HepG2 (cell line): Measurements from ENCODE around the gene CHST6. TPM values are rescaled to one million over a fixed set of nuclear protein-coding genes. Genes with fewer than 3 reads are reported as not detected.

Experiments used
- ATAC-seq: fragments of 200-7000 bp; cut with Tn5 transposase; 3 replicates; pipeline ENCODE4 v1.9.1; 2020; ENCODE audit warnings: mild to moderate bottlenecking, moderate library complexity
- BruUV-seq: library from RNA; stranded (reverse); fragments of 400-500 nt; replicated peaks from 2 replicates; lab custom pipeline; 2021; lab: Mats Ljungman, UMichigan
- CTCF ChIA-PET: fragments of 300-600 bp; formaldehyde crosslinking; extraction: SDS; loops from one replicate; lab custom pipeline; 2021; ENCODE audit warnings: low total read pairs, inconsistent platforms, low intra/inter-chr PET ratio; lab: Yijun Ruan, JAX
- POLR2A ChIA-PET: fragments of 350-600 bp; sonication (Branson Sonifier 250); formaldehyde crosslinking; loops from one replicate; lab custom pipeline; 2020; ENCODE audit warnings: antibody characterized with exemption, inconsistent platforms; lab: Yijun Ruan, JAX
- DNase-seq: peaks from one replicate; pipeline ENCODE4 v3.0.0-alpha.2; 2015; ENCODE audit warnings: low spot score
- FAIRE-seq: peaks from 3 replicates; lab custom pipeline; 2011; peaks lifted over from hg19 to GRCh38; lab: Jason Lieb, UNC
- H2AFZ ChIP-seq: one replicate; pipeline ENCODE4 v1.6.1; 2011; ENCODE audit warnings: low read length, inconsistent platforms
- H3K27ac ChIP-seq: fragments of 300-600 bp; 3 replicates; pipeline ENCODE4 v1.8.0; 2011; ENCODE audit warnings: mixed run types, mild to moderate bottlenecking, mixed read lengths, low read length, inconsistent platforms; ENCODE audit not compliant: insufficient read depth; ENCODE audit errors: extremely low read length
- H3K27me3 ChIP-seq, 2 experiments: fragments of 200-600 bp in 1 of 2; 2 replicates in 1 of 2; 3 replicates in 1 of 2; pipeline versions ENCODE4 v1.6.0 to v1.8.0; 2011; ENCODE audit warnings: low read length in 2 of 2, mild to moderate bottlenecking in 2 of 2, moderate library complexity in 2 of 2, inconsistent platforms in 1 of 2; ENCODE audit not compliant: insufficient read depth in 2 of 2, control insufficient read depth in 1 of 2
- H3K36me3 ChIP-seq, 2 experiments: fragments of 200-600 bp in 1 of 2; replicated peaks in 1 of 2; 2 replicates in 1 of 2; 3 replicates in 1 of 2; pipeline versions ENCODE4 v1.5.1 to v1.8.0; 2011; ENCODE audit warnings: low read length in 2 of 2, inconsistent platforms in 1 of 2; ENCODE audit not compliant: insufficient read depth in 2 of 2, control insufficient read depth in 1 of 2
- H3K4me1 ChIP-seq: 2 replicates; pipeline ENCODE4 v1.5.1; 2012; ENCODE audit warnings: low read length, inconsistent platforms; ENCODE audit not compliant: insufficient read depth
- H3K4me2 ChIP-seq: 2 replicates; pipeline ENCODE4 v1.6.0; 2011; ENCODE audit warnings: low read depth, low read length, inconsistent platforms
- H3K4me3 ChIP-seq, 3 experiments: fragments of 200-600 bp in 1 of 3; sonication (generic), shearing (Covaris generic) in 1 of 3; replicated peaks in 1 of 3; 2 replicates each; pipeline ENCODE4 v1.5.1; 2011 to 2016; ENCODE audit warnings: low read length in 3 of 3, inconsistent platforms in 2 of 3, low read depth in 2 of 3, mild to moderate bottlenecking in 2 of 3, control low read depth in 1 of 3, mixed read lengths in 1 of 3; ENCODE audit not compliant: insufficient read depth in 1 of 3
- H3K79me2 ChIP-seq: one replicate; pipeline ENCODE4 v1.6.1; 2011; ENCODE audit warnings: low read length, inconsistent platforms; ENCODE audit not compliant: insufficient read depth
- H3K9ac ChIP-seq: 2 replicates; pipeline ENCODE4 v1.6.0; 2011; ENCODE audit warnings: mild to moderate bottlenecking, low read depth, low read length, inconsistent platforms; ENCODE audit not compliant: insufficient read depth
- H3K9me3 ChIP-seq: 2 replicates; pipeline ENCODE4 v1.5.1; 2012; ENCODE audit warnings: mild to moderate bottlenecking, low read length
- H4K20me1 ChIP-seq: 2 replicates; pipeline ENCODE4 v1.6.0; 2011; ENCODE audit warnings: inconsistent platforms, mild to moderate bottlenecking, low read length, moderate library complexity; ENCODE audit not compliant: insufficient read depth
- ELF4 ChIP-seq: sonication (generic); formaldehyde crosslinking; IDR thresholded peaks from 2 replicates; pipeline ENCODE4 v1.5.0; 2020; ENCODE audit warnings: missing genetic modification reagents, mild to moderate bottlenecking, moderate library complexity, borderline replicate concordance
- FOSL2 ChIP-seq: sonication (generic); formaldehyde crosslinking; IDR thresholded peaks from 2 replicates; pipeline ENCODE4 v1.4.0; 2020; ENCODE audit warnings: missing genetic modification reagents
- FOXA1 ChIP-seq, 2 experiments: fragments of 450-650 bp in 1 of 2; sonication (generic) in 1 of 2; formaldehyde crosslinking in 1 of 2; IDR thresholded peaks; 2 replicates each; pipeline versions ENCODE4 v1.4.0 to v1.6.1; 2016 to 2020; ENCODE audit warnings: missing genetic modification reagents in 1 of 2
- GATAD2A ChIP-seq: IDR thresholded peaks from 2 replicates; pipeline ENCODE4 v1.6.1; 2016
- HNF4A ChIP-seq: sonication (generic); formaldehyde crosslinking; IDR thresholded peaks from 2 replicates; pipeline ENCODE4 v1.4.0; 2020; ENCODE audit warnings: missing genetic modification reagents
- NKX3-1 ChIP-seq: sonication (generic); formaldehyde crosslinking; IDR thresholded peaks from 2 replicates; pipeline ENCODE4 v1.5.0; 2020; ENCODE audit warnings: missing genetic modification reagents
- REPIN1 ChIP-seq: sonication (generic); formaldehyde crosslinking; IDR thresholded peaks from 2 replicates; pipeline ENCODE4 v1.8.0; 2022; ENCODE audit warnings: missing genetic modification reagents, low read depth, mild to moderate bottlenecking, borderline replicate concordance
- RXRA ChIP-seq: sonication (generic); formaldehyde crosslinking; IDR thresholded peaks from 2 replicates; pipeline ENCODE4 v1.5.1; 2020; ENCODE audit warnings: missing genetic modification reagents
- SOX6 ChIP-seq, 2 experiments: fragments of 450-650 bp in 1 of 2; sonication (generic) in 1 of 2; formaldehyde crosslinking in 1 of 2; IDR thresholded peaks; 2 replicates each; pipeline versions ENCODE4 v1.4.0 to v1.6.1; 2017 to 2020; ENCODE audit warnings: antibody characterized with exemption in 1 of 2, mild to moderate bottlenecking in 1 of 2, missing genetic modification reagents in 1 of 2
- ZBTB2 ChIP-seq: sonication (generic); formaldehyde crosslinking; IDR thresholded peaks from 2 replicates; pipeline ENCODE4 v1.8.0; 2022; ENCODE audit warnings: low read depth, missing genetic modification reagents
- ZFY ChIP-seq: sonication (generic); formaldehyde crosslinking; IDR thresholded peaks from 2 replicates; pipeline ENCODE4 v1.4.0; 2020; ENCODE audit warnings: missing genetic modification reagents
- ZNF501 ChIP-seq: sonication (generic); formaldehyde crosslinking; IDR thresholded peaks from 2 replicates; pipeline ENCODE4 v1.5.1; 2020; ENCODE audit warnings: mild to moderate bottlenecking, moderate library complexity, missing genetic modification reagents
- WGBS: methylation state at CpG from one replicate; pipeline ENCODE4 v1.1.6; 2017; ENCODE audit warnings: low lambda C conversion rate; 5-methylcytosine and 5-hydroxymethylcytosine counted together
- in situ Hi-C: cut with HindIII; loops from 2 replicates; pipeline ENCODE4 v1.10.0; 2017; ENCODE audit warnings: low pct_unique_long_range_greater_than_20kb; ENCODE audit not compliant: extremely low pct_ligation_motif_present
- intact Hi-C: fragments of 100-400 bp; cut with micrococcal nuclease; formaldehyde crosslinking; loops from one replicate; pipeline ENCODE4 v1.10.0; 2022; ENCODE audit not compliant: unreplicated experiment
- polyA plus RNA-seq, 8 experiments: library from polyadenylated mRNA; depleted of rRNA in 3 of 8; stranded (reverse) in 7 of 8; unstranded in 1 of 8; fragments of >200 nt; fragmentation: Illumina TruSeq in 4 of 8; extraction: Trizol in 4 of 8; gene quantifications; 2 replicates each; pipeline versions ENCODE4 v1.2.1 to v1.2.3, GENCODE V29; 2011 to 2016; ENCODE audit warnings: low read depth in 4 of 8, missing spikeins in 1 of 8, mixed read lengths in 1 of 8; ENCODE audit not compliant: insufficient read depth in 1 of 8
- total RNA-seq, 5 experiments: library from RNA; depleted of rRNA; stranded (reverse); fragments of >200 nt; fragmentation: Illumina TruSeq; extraction: Trizol; gene quantifications; 2 replicates each; pipeline ENCODE4 v1.2.3, GENCODE V29; 2016; ENCODE audit warnings: low read depth in 1 of 5
- TF ChIP-seq, protein P1 (sequence below): sonication (generic); formaldehyde crosslinking; conservative IDR thresholded peaks from 2 replicates; pipeline ENCODE4 v1.4.0; 2020; ENCODE audit warnings: missing genetic modification reagents

CHST6 gene
- total and polyA plus RNA-seq, 2 of the 13 experiments (the other 11 are each of a cell fraction or from before 2014, with no cell fraction given), result 0.18 to 0.91 TPM

DNA sequence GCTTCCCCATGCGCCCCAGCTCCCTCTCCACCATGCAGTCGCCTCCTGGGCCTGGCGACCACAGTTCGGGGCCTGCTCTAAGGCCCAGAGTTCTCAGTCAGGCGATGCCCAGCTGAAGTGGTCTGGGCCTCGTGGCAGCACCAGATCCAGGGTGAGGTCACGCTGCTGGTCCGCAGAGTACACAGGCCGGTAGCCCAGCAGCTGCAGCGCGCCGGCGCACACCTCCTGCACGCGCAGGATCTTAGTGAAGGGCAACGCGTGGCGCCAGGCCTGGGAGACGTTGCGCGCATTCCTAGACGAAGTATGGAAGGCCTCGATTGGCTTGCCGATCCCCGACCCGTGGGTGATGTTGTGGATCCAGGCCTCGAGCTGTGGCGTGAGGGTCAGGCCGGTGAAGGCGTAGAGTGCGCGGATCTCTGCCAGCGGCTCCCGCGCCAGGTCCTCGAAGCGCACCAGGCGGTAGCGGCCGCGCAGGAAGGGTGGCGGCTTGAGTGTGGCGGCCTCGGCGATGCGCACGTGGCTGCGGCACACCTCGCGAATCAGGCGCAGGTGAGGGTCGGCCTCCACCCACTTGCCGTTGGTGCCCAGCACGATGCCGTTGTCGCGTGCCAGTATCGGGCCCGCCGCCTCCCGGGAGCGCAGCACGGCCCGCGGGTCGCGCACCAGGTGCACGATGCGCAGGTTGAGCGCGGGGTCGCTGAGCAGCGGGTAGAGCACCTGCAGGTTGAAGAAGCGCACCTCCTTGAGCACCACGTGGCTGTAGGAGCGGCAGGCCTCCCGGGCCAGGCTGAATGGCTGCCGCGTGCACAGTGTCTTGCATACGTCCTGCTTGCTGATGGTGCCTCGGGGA, 34.0 kb upstream of the CHST6 start:
- intact Hi-C loops, result no loop called here
- FAIRE-seq, result no peak
- Histone ChIP-seq H3K27ac (no peak overlapping the region), H3K4me1 (peaks cover 18% of the 10 kb centered on the region), H4K20me1 (no peaks in the 10 kb centered on the region), H3K27me3 (peaks cover 0 to 1% of the 10 kb centered on the region in 2 experiments; a peak in 1 of 5 replicates), H3K79me2 (no peaks in the 10 kb centered on the region), H3K4me2 (no peak overlapping the region), H3K36me3 (no peaks in the 10 kb centered on the region), H2AFZ (no peak overlapping the region), H3K9me3 (no peaks in the 10 kb centered on the region), H3K4me3 (no peak overlapping the region), H3K9ac (no peak overlapping the region)
- ChIA-PET CTCF (no interaction called here), POLR2A (interaction anchor here (2.0 kb wide), 1 partner anchor 12 kb away, joined by 8 read pairs; no protein-coding TSS in a partner anchor)
- BruUV-seq, result no TSS peak
- 95% methylated on average over 81 of the region's 81 CpGs for WGBS
- in situ Hi-C loops, result no loop called here
- no peak for TF ChIP-seq ELF4
- TF ChIP-seq ZNF501 (CRISPR knock-in tag), result no peak
- no peak for TF ChIP-seq RXRA (CRISPR knock-in tag)
- TF ChIP-seq ZFY, result 0 out of 2 replicates have a peak, but pooled peaks have one; percentile 19
- no peak for DNase-seq
- no peak for ATAC-seq

GRCh38 chr16:75527825-75528299, 32.6 kb upstream of the CHST6 start:
- peak; percentile 80 for DNase-seq
- Histone ChIP-seq H3K27me3 (peaks cover 0 to 1% of the 10 kb centered on the region in 2 experiments; a peak in 1 of 5 replicates), H4K20me1 (no peaks in the 10 kb centered on the region), H3K9ac (no peak overlapping the region), H3K4me2 (no peak overlapping the region; the same call in 1 of the 2 replicates), H3K79me2 (no peaks in the 10 kb centered on the region), H3K9me3 (no peaks in the 10 kb centered on the region), H2AFZ (no peak overlapping the region), H3K27ac (no peak overlapping the region), H3K4me1 (peaks cover 18% of the 10 kb centered on the region), H3K36me3 (no peaks in the 10 kb centered on the region), H3K4me3 (no peak overlapping the region)
- no TSS peak for BruUV-seq
- FAIRE-seq, result peak; percentile 56
- CTCF ChIA-PET, result no interaction called here
- WGBS, result 0% methylated on average over 5 of the region's 5 CpGs
- POLR2A ChIA-PET, result interaction anchor here (2.0 kb wide), 1 partner anchor 11 kb away, joined by 8 read pairs; no protein-coding TSS in a partner anchor
- in situ Hi-C loops (no loop called here), intact Hi-C loops (no loop called here)
- ATAC-seq, result peak; percentile 74
- TF ChIP-seq FOXA1 (IDR thresholded peaks at IDR 0.05) (no peak), FOXA1 (CRISPR knock-in tag; IDR thresholded peaks at IDR 0.05) (0 out of 2 replicates have a peak, but pooled peaks have one; percentile 15), HNF4A (CRISPR knock-in tag) (peak; percentile 73), GATAD2A (CRISPR knock-in tag) (peak; percentile 39; the same call in 1 of the 2 replicates), FOSL2 (CRISPR knock-in tag) (peak; percentile 89), ZBTB2 (no peak), REPIN1 (CRISPR knock-in tag) (peak; percentile 68; the same call in 1 of the 2 replicates), SOX6 (IDR thresholded peaks at IDR 0.05) (no peak), SOX6 (CRISPR knock-in tag; IDR thresholded peaks at IDR 0.05) (peak; percentile 86), NKX3-1 (CRISPR knock-in tag) (no peak)
- TF ChIP-seq, protein P1, sequence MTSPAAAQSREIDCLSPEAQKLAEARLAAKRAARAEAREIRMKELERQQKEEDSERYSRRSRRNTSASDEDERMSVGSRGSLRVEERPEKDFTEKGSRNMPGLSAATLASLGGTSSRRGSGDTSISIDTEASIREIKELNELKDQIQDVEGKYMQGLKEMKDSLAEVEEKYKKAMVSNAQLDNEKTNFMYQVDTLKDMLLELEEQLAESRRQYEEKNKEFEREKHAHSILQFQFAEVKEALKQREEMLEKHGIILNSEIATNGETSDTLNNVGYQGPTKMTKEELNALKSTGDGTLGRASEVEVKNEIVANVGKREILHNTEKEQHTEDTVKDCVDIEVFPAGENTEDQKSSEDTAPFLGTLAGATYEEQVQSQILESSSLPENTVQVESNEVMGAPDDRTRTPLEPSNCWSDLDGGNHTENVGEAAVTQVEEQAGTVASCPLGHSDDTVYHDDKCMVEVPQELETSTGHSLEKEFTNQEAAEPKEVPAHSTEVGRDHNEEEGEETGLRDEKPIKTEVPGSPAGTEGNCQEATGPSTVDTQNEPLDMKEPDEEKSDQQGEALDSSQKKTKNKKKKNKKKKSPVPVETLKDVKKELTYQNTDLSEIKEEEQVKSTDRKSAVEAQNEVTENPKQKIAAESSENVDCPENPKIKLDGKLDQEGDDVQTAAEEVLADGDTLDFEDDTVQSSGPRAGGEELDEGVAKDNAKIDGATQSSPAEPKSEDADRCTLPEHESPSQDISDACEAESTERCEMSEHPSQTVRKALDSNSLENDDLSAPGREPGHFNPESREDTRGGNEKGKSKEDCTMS (CRISPR knock-in tag), result no peak
